Measurements from ENCODE around the gene NXPH1. TPM values are rescaled to one million over a fixed set of nuclear protein-coding genes. Genes with fewer than 3 reads are reported as not detected.

Gene NXPH1
- total RNA-seq, 2 donors from 2014 or later, result not detected

GRCh38 chr7:8418629-8419245, 14.7 kb upstream of the NXPH1 start:
- no peaks in the 10 kb centered on the region for H3K4me1 Mint-ChIP-seq (ENCODE audit: low read depth)
- H3K4me3 Mint-ChIP-seq, result no peak overlapping the region
- no peaks in the 10 kb centered on the region for H3K36me3 Mint-ChIP-seq (ENCODE audit: insufficient read depth in 2 of 2)
- no peak for ATAC-seq (replicated peaks in 1 of 2)
- DNase-seq, result peak; percentile 37 to 39
- H3K27ac Mint-ChIP-seq, result no peak overlapping the region
- no peaks in the 10 kb centered on the region for H3K27me3 Mint-ChIP-seq (ENCODE audit: low read depth)
- no peaks in the 10 kb centered on the region for H3K9me3 Mint-ChIP-seq

- no peak overlapping the region for H3K4me3 Mint-ChIP-seq
- DNase-seq, result no peak
- no peaks in the 10 kb centered on the region for H3K4me1 Mint-ChIP-seq (ENCODE audit: low read depth)
- ATAC-seq (replicated peaks in 1 of 2), result no peak
- H3K36me3 Mint-ChIP-seq (ENCODE audit: insufficient read depth in 2 of 2), result no peaks in the 10 kb centered on the region
- no peaks in the 10 kb centered on the region for H3K27me3 Mint-ChIP-seq (ENCODE audit: low read depth)
- H3K27ac Mint-ChIP-seq, result no peak overlapping the region
- H3K9me3 Mint-ChIP-seq, result no peaks in the 10 kb centered on the region
Observed at GRCh38 chr7:8422177-8422576, 11.2 kb upstream of the NXPH1 start.

- DNase-seq (no peak), ATAC-seq (replicated peaks in 1 of 2) (no peak)
- H3K4me1 Mint-ChIP-seq (ENCODE audit: low read depth), result no peaks in the 10 kb centered on the region
- no peaks in the 10 kb centered on the region for H3K36me3 Mint-ChIP-seq (ENCODE audit: insufficient read depth in 2 of 2)
- H3K4me3 Mint-ChIP-seq, result no peak overlapping the region
- no peak overlapping the region for H3K27ac Mint-ChIP-seq
- H3K27me3 Mint-ChIP-seq (ENCODE audit: low read depth), result peaks cover 3% of the 10 kb centered on the region
- H3K9me3 Mint-ChIP-seq, result no peaks in the 10 kb centered on the region
Observed at GRCh38 chr7:8423057-8423456, 10.4 kb upstream of the NXPH1 start.

GRCh38 chr7:8425223-8425622, 8.2 kb upstream of the NXPH1 start:
- ATAC-seq (replicated peaks in 1 of 2), result no peak
- H3K9me3 Mint-ChIP-seq, result no peaks in the 10 kb centered on the region
- H3K4me1 Mint-ChIP-seq (ENCODE audit: low read depth), result no peaks in the 10 kb centered on the region
- H3K27ac Mint-ChIP-seq, result no peak overlapping the region
- H3K27me3 Mint-ChIP-seq (ENCODE audit: low read depth), result peaks cover 6% of the 10 kb centered on the region
- DNase-seq, result no peak
- H3K4me3 Mint-ChIP-seq, result no peak overlapping the region
- no peaks in the 10 kb centered on the region for H3K36me3 Mint-ChIP-seq (ENCODE audit: insufficient read depth in 2 of 2)

- peaks cover 13% of the 10 kb centered on the region for H3K4me1 Mint-ChIP-seq (ENCODE audit: low read depth)
- H3K4me3 Mint-ChIP-seq, result no peak overlapping the region
- H3K9me3 Mint-ChIP-seq, result no peaks in the 10 kb centered on the region
- peaks cover 4 to 5% of the 10 kb centered on the region in 2 donors for H3K36me3 Mint-ChIP-seq (ENCODE audit: insufficient read depth in 2 of 2)
- ATAC-seq (replicated peaks in 1 of 2) (no peak), DNase-seq (no peak)
- no peak overlapping the region for H3K27ac Mint-ChIP-seq
- peaks cover 55% of the 10 kb centered on the region for H3K27me3 Mint-ChIP-seq (ENCODE audit: low read depth)
Observed at GRCh38 chr7:8430643-8431042, 2.8 kb upstream of the NXPH1 start.

- H3K9me3 Mint-ChIP-seq, result no peaks in the 10 kb centered on the region
- peaks cover 82% of the 10 kb centered on the region for H3K27me3 Mint-ChIP-seq (ENCODE audit: low read depth)
- no peak for DNase-seq
- peaks cover 28% of the 10 kb centered on the region for H3K4me1 Mint-ChIP-seq (ENCODE audit: low read depth)
- ATAC-seq (replicated peaks in 1 of 2), result peak in 1 of 2 donors; percentile 29
- peaks cover 4 to 5% of the 10 kb centered on the region in 2 donors for H3K36me3 Mint-ChIP-seq (ENCODE audit: insufficient read depth in 2 of 2)
- H3K27ac Mint-ChIP-seq, result no peak overlapping the region
- H3K4me3 Mint-ChIP-seq, result peak overlapping the region in 1 of 2 donors; percentile 22
Observed at GRCh38 chr7:8434290-8435002, 1.0 kb downstream of the NXPH1 start.

GRCh38 chr7:8435095-8435494, 1.7 kb downstream of the NXPH1 start:
- Mint-ChIP-seq H3K27ac (peak overlapping the region; percentile 32), H3K36me3 (ENCODE audit: insufficient read depth in 2 of 2) (peaks cover 4 to 5% of the 10 kb centered on the region in 2 donors), H3K9me3 (no peaks in the 10 kb centered on the region), H3K27me3 (ENCODE audit: low read depth) (peaks cover 89% of the 10 kb centered on the region), H3K4me3 (peak overlapping the region in 1 of 2 donors; percentile 13), H3K4me1 (ENCODE audit: low read depth) (peaks cover 28% of the 10 kb centered on the region)
- no peak for DNase-seq
- no peak for ATAC-seq (replicated peaks in 1 of 2)

- no peak for DNase-seq
- no peak for ATAC-seq (replicated peaks in 1 of 2)
- Mint-ChIP-seq H3K27ac (no peak overlapping the region), H3K36me3 (ENCODE audit: insufficient read depth in 2 of 2) (peaks cover 4 to 5% of the 10 kb centered on the region in 2 donors), H3K4me3 (peak overlapping the region in 1 of 2 donors; percentile 13), H3K4me1 (ENCODE audit: low read depth) (peaks cover 28% of the 10 kb centered on the region), H3K9me3 (no peaks in the 10 kb centered on the region), H3K27me3 (ENCODE audit: low read depth) (peaks cover 93% of the 10 kb centered on the region)
Observed at GRCh38 chr7:8435590-8436545, 2.5 kb downstream of the NXPH1 start.

- H3K9me3 Mint-ChIP-seq, result no peaks in the 10 kb centered on the region
- peaks cover 28% of the 10 kb centered on the region for H3K4me1 Mint-ChIP-seq (ENCODE audit: low read depth)
- ATAC-seq (replicated peaks in 1 of 2) (peak; percentile 54 to 67), DNase-seq (peak; percentile 67 to 78)
- H3K27ac Mint-ChIP-seq, result no peak overlapping the region
- H3K4me3 Mint-ChIP-seq, result no peak overlapping the region
- H3K36me3 Mint-ChIP-seq (ENCODE audit: insufficient read depth in 2 of 2), result peaks cover 4 to 5% of the 10 kb centered on the region in 2 donors
- peaks cover 91% of the 10 kb centered on the region for H3K27me3 Mint-ChIP-seq (ENCODE audit: low read depth)
Observed at GRCh38 chr7:8436965-8437364, 3.6 kb downstream of the NXPH1 start.

- no peak overlapping the region for H3K27ac Mint-ChIP-seq
- H3K36me3 Mint-ChIP-seq (ENCODE audit: insufficient read depth in 2 of 2), result peaks cover 5% of the 10 kb centered on the region in 2 donors
- peaks cover 31% of the 10 kb centered on the region for H3K4me1 Mint-ChIP-seq (ENCODE audit: low read depth)
- no peak overlapping the region for H3K4me3 Mint-ChIP-seq
- DNase-seq, result no peak
- H3K27me3 Mint-ChIP-seq (ENCODE audit: low read depth), result peaks cover 93% of the 10 kb centered on the region
- no peak for ATAC-seq (replicated peaks in 1 of 2)
- no peaks in the 10 kb centered on the region for H3K9me3 Mint-ChIP-seq
Observed at GRCh38 chr7:8437606-8438005, 4.2 kb downstream of the NXPH1 start.

GRCh38 chr7:8440670-8441069, 7.3 kb downstream of the NXPH1 start:
- peaks cover 86% of the 10 kb centered on the region for H3K27me3 Mint-ChIP-seq (ENCODE audit: low read depth)
- H3K27ac Mint-ChIP-seq, result no peak overlapping the region
- H3K36me3 Mint-ChIP-seq (ENCODE audit: insufficient read depth in 2 of 2), result peaks cover 5 to 6% of the 10 kb centered on the region in 2 donors
- peaks cover 2 to 3% of the 10 kb centered on the region in 2 donors for H3K9me3 Mint-ChIP-seq
- H3K4me1 Mint-ChIP-seq (ENCODE audit: low read depth), result peaks cover 32% of the 10 kb centered on the region
- H3K4me3 Mint-ChIP-seq, result no peak overlapping the region
- no peak for ATAC-seq (replicated peaks in 1 of 2)
- DNase-seq, result no peak

GRCh38 chr7:8441106-8441965, 7.9 kb downstream of the NXPH1 start:
- Mint-ChIP-seq H3K36me3 (ENCODE audit: insufficient read depth in 2 of 2) (peaks cover 5 to 6% of the 10 kb centered on the region in 2 donors), H3K9me3 (peaks cover 2 to 3% of the 10 kb centered on the region in 2 donors), H3K27me3 (ENCODE audit: low read depth) (peaks cover 80% of the 10 kb centered on the region), H3K4me1 (ENCODE audit: low read depth) (peaks cover 25% of the 10 kb centered on the region), H3K4me3 (no peak overlapping the region), H3K27ac (no peak overlapping the region)
- DNase-seq, result no peak
- no peak for ATAC-seq (replicated peaks in 1 of 2)
